ENCODE results near the gene TLE6. TPM values are rescaled to one million over a fixed set of nuclear protein-coding genes. Genes with fewer than 3 reads are reported as not detected.

The TLE6 gene
- total and polyA plus RNA-seq, 2 donors (not counting 3 experiments of a cell fraction or from before 2014, with no cell fraction given): 1.6 to 1.9 TPM

- Histone ChIP-seq H4K20me1 (replicated peaks; ENCODE audit: control insufficient read depth, extremely low read depth, insufficient read depth, low read length) (no peaks in the 10 kb centered on the region), H3K9me1 (replicated peaks; ENCODE audit: control insufficient read depth, extremely low read depth, insufficient read depth, low read length) (no peaks in the 10 kb centered on the region), H3K4me1 (ENCODE audit: control insufficient read depth, extremely low read depth, insufficient read depth, low read length) (peaks cover 12% of the 10 kb centered on the region), H3K4me3 (replicated peaks in 1 of 3; ENCODE audit: insufficient read depth in 1 of 3, low read depth in 1 of 3, low read length in 3 of 3) (peak overlapping the region; percentile 39 to 73 (median 73)), H3K27me3 (ENCODE audit: control insufficient read depth in 2 of 2, insufficient read depth in 2 of 2, low read length in 2 of 2) (peaks cover 0 to 3% of the 10 kb centered on the region in 2 experiments), H3K9ac (replicated peaks; ENCODE audit: extremely low read depth, insufficient read depth, low read length) (peak overlapping the region; percentile 64), H3K36me3 (ENCODE audit: control insufficient read depth in 2 of 2, extremely low read depth in 1 of 2, insufficient read depth in 2 of 2, low read length in 2 of 2) (no peaks in the 10 kb centered on the region), H3K27ac (ENCODE audit: insufficient read depth, low read depth, low read length) (peak overlapping the region; percentile 77), H3K79me2 (ENCODE audit: control insufficient read depth, insufficient read depth, low read length) (no peaks in the 10 kb centered on the region), H2AFZ (ENCODE audit: low read depth, low read length) (peak overlapping the region; percentile 81), H3K4me2 (ENCODE audit: insufficient read depth, low read length) (peak overlapping the region; percentile 83), H3K9me3 (replicated peaks; ENCODE audit: control insufficient read depth, insufficient read depth, low read length) (no peaks in the 10 kb centered on the region)
- POLR2A ChIA-PET: interaction anchor here (0.6 to 2.3 kb wide), 4 partner anchors 19 to 838 kb away, joined by 3 to 16 read pairs (median 7); no protein-coding TSS in a partner anchor
- CTCF ChIA-PET: interaction anchor here (0.7 to 3.0 kb wide), 21 partner anchors 8 to 148 kb away, joined by 3 to 32 read pairs (median 7); partner anchors contain the start of genes TLE5 and TLE6
- DNase-seq (ENCODE audit: low read depth, low spot score) (peak; percentile 100), FAIRE-seq (peak; percentile 100)
- no TSS peak for BruUV-seq (replicated peaks)
- dilution Hi-C loops (cut with MboI; ENCODE audit: extremely low pct_ligation_motif_present, low sequenced_read_pairs): no loop called here
- intact Hi-C loops (cut with micrococcal nuclease): loop anchor here (1.0 to 5.0 kb wide), 7 partner anchors 26 to 798 kb away; partner anchors contain the start of genes GNA11, PLEKHJ1, SF3A2 and TLE6
- TF ChIP-seq POLR2AphosphoS5 (IDR thresholded peaks at IDR 0.05; ENCODE audit: insufficient read depth, low read depth, low read length) (peak; percentile 56), POLR2A (IDR thresholded peaks at IDR 0.05; ENCODE audit: low read depth, low read length) (peak; percentile 44), JUN (IDR thresholded peaks at IDR 0.05; ENCODE audit: borderline replicate concordance, insufficient read depth, insufficient read length, low read depth) (no peak), MAX (IDR thresholded peaks at IDR 0.05; ENCODE audit: insufficient read depth, insufficient read length) (no peak), CTCF (IDR thresholded peaks at IDR 0.05; ENCODE audit: extremely low read depth in 1 of 2, insufficient read depth in 1 of 2, low read depth in 1 of 2, low read length in 2 of 2) (no peak), GATA2 (IDR thresholded peaks at IDR 0.05; ENCODE audit: insufficient read depth, insufficient read length, low read depth, low read length) (no peak), MYC (IDR thresholded peaks at IDR 0.05; ENCODE audit: low read depth, low read length) (no peak), FOS (IDR thresholded peaks at IDR 0.05; ENCODE audit: borderline replicate concordance, insufficient read depth, low read length) (no peak), EZH2 (IDR thresholded peaks at IDR 0.05; ENCODE audit: borderline replicate concordance, low read depth, low read length, severe bottlenecking) (peak; percentile 59)
Observed at GRCh38 chr19:3035542-3036118, 58.3 kb downstream of the TLE6 start.

Data from endothelial cell of umbilical vein (primary cell).